ENCODE data around the gene ABI3BP.

The ABI3BP gene

GRCh38 chr3:100936931-100937330, 56.3 kb downstream of the ABI3BP start:
- no peak for DNase-seq
- intact Hi-C loops (cut with DNase I; ENCODE audit: low total_unique reads) = no loop called here
- H3K4me3 ChIP-seq = no peak overlapping the region
- H3K27ac ChIP-seq = no peak overlapping the region
- H3K9me3 ChIP-seq = no peaks in the 10 kb centered on the region
- no peak for TF ChIP-seq CTCF (IDR thresholded peaks at IDR 0.05)
- H3K36me3 ChIP-seq = no peaks in the 10 kb centered on the region
- H3K4me1 ChIP-seq = no peaks in the 10 kb centered on the region
- no peaks in the 10 kb centered on the region for H3K27me3 ChIP-seq

- no peak for DNase-seq
- Histone ChIP-seq H3K9me3 (no peaks in the 10 kb centered on the region), H3K4me1 (peaks cover 0 to 16% (median 3%) of the 10 kb centered on the region in 4 donors), H3K4me3 (no peak overlapping the region), H3K36me3 (no peaks in the 10 kb centered on the region), H3K27ac (no peak overlapping the region), H3K27me3 (no peaks in the 10 kb centered on the region)
- no peak for TF ChIP-seq CTCF (IDR thresholded peaks at IDR 0.05)
- intact Hi-C loops (cut with DNase I; ENCODE audit: low total_unique reads) = no loop called here
Observed at GRCh38 chr3:100932491-100932890, 60.7 kb downstream of the ABI3BP start.

GRCh38 chr3:100928638-100929428, 64.4 kb downstream of the ABI3BP start:
- Histone ChIP-seq H3K36me3 (no peaks in the 10 kb centered on the region), H3K9me3 (no peaks in the 10 kb centered on the region), H3K27ac (peak overlapping the region; percentile 69 to 75), H3K27me3 (no peaks in the 10 kb centered on the region), H3K4me1 (peaks cover 0 to 16% (median 3%) of the 10 kb centered on the region in 4 donors), H3K4me3 (no peak overlapping the region)
- TF ChIP-seq CTCF (IDR thresholded peaks at IDR 0.05) = no peak
- DNase-seq = no peak
- intact Hi-C loops (cut with DNase I; ENCODE audit: low total_unique reads) = no loop called here

- TF ChIP-seq CTCF (IDR thresholded peaks at IDR 0.05) = no peak
- Histone ChIP-seq H3K27ac (peak overlapping the region in 1 of 2 donors; percentile 75), H3K27me3 (no peaks in the 10 kb centered on the region), H3K4me1 (peaks cover 0 to 16% (median 3%) of the 10 kb centered on the region in 4 donors), H3K4me3 (no peak overlapping the region), H3K36me3 (no peaks in the 10 kb centered on the region), H3K9me3 (no peaks in the 10 kb centered on the region)
- intact Hi-C loops (cut with DNase I; ENCODE audit: low total_unique reads) = no loop called here
- no peak for DNase-seq
Observed at GRCh38 chr3:100927775-100928174, 65.4 kb downstream of the ABI3BP start.

- Histone ChIP-seq H3K4me1 (peaks cover 0 to 14% (median 0%) of the 10 kb centered on the region in 4 donors), H3K27me3 (no peaks in the 10 kb centered on the region), H3K4me3 (no peak overlapping the region), H3K27ac (peak overlapping the region in 1 of 2 donors; percentile 35), H3K36me3 (no peaks in the 10 kb centered on the region), H3K9me3 (no peaks in the 10 kb centered on the region)
- no peak for DNase-seq
- no peak for TF ChIP-seq CTCF (IDR thresholded peaks at IDR 0.05)
- intact Hi-C loops (cut with DNase I; ENCODE audit: low total_unique reads) = no loop called here
Observed at GRCh38 chr3:100915706-100916495, 77.3 kb downstream of the ABI3BP start.
